Stimulated activated CD8-positive, alpha-beta memory T cell treated with anti-CD3 and anti-CD28 coated beads, Interleukin-12 subunit alpha, Interleukin-12 subunit beta, amount 100 ng/mL, for 4 hours (primary cell): ENCODE results near the gene FOSB.

Experiments used
- DNase-seq: peaks from one replicate; pipeline ENCODE4 v3.0.0-alpha.2; 2020; ENCODE audit warnings: low read depth

Gene FOSB

GRCh38 chr19:45484273-45484945 lies 16.6 kb downstream of the FOSB start:
- no peak for DNase-seq

GRCh38 chr19:45485305-45486077 lies 17.7 kb downstream of the FOSB start:
- DNase-seq, result peak; percentile 93

GRCh38 chr19:45488708-45489107 lies 20.9 kb downstream of the FOSB start:
- no peak for DNase-seq

- DNase-seq, result no peak
Observed at GRCh38 chr19:45489216-45489855, 21.5 kb downstream of the FOSB start.

- no peak for DNase-seq
Observed at GRCh38 chr19:45492137-45492626, 24.4 kb downstream of the FOSB start.

DNA sequence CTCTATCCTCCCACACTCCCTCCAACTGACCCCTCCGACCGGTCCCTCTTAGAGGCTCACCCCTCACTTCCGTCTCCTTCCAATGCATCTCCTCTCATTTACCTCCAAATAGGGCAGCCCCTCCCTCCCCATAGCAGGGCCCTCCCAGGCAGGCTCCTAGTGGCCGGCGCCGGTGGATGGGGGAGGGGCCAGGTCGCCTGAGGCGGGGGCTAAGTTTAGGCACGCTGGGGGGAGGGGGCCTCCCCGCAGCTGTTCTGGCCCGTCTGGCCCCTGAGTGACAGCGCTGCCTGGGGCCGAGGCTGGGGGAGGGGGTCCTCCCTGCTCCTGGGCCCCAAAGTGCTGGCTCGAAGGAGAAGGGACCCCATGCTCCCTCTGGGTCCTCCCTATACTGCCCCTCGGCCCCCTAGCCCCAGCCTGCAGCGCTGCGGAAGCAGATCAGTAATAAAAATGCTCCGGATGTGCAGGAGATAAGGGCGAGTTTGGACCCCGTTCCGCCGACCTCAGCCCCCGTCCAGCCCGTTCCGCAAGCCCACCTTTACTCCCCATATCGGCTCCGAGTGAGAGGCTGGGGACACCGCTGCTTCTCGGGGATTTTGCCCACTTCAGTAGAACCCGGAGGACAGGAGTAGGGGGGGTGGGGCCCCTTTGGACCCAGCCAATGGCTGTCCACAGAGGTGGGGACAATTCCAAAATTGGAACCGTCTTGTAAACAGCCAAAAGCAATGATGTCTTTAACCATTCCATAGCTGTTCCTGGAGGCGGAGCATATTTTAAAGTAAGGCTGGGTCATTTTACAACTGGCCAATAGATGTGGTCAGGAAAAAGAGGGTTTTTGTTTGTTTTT lies 25.1 kb downstream of the FOSB start:
- no peak for DNase-seq

DNA sequence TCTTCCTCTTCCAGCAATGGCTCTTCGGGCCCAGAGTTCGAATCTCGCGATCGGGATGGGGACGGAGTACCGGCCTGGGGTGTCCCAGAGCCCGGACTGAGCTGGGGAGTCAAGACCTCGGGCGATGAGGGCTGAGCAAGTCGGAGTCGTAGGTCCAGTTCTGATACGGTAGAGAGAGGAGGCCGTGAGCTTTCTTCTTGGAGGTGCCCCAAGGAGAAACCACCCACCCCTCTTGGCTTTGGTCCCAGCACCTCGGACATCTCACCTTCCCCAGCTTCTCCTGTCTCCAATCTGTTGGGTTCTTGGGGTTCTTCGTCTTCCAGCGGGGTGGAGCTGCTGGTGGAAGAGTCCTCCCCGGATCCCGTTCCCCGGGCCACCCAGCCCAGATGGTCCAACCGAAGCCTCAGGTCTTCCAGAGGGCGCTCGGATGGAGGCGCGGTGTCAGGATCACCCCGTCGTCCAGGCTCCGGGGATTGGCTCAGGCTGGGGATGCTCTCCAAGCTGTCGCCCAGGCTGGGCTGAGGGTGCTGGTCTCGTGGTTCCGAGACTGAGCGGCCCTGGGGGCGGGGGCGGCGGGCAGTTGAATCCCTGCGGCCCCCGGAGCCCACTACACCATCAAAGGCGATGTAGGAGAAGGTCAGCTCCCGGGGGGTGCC lies 26.6 kb downstream of the FOSB start:
- DNase-seq, result no peak

GRCh38 chr19:45495178-45495577 lies 27.4 kb downstream of the FOSB start:
- no peak for DNase-seq

- no peak for DNase-seq
Observed at GRCh38 chr19:45496349-45496953, 28.7 kb downstream of the FOSB start.

GRCh38 chr19:45497791-45498190 lies 30.0 kb downstream of the FOSB start:
- no peak for DNase-seq

GRCh38 chr19:45498411-45499195 lies 30.8 kb downstream of the FOSB start, which contains the start of gene PPM1N:
Gene PPM1N, plus strand, starts transcription at chr19:45498443. Its CDS starts 30 bp downstream, at chr19:45498473.
- DNase-seq, result peak; percentile 53

GRCh38 chr19:45499196-45500180 lies 31.7 kb downstream of the FOSB start:
- peak; percentile 55 for DNase-seq

- no peak for DNase-seq
Observed at GRCh38 chr19:45500918-45501729, 33.3 kb downstream of the FOSB start.

- no peak for DNase-seq
Observed at GRCh38 chr19:45501730-45502014, 33.9 kb downstream of the FOSB start.

GRCh38 chr19:45502111-45502510 lies 34.3 kb downstream of the FOSB start:
- no peak for DNase-seq

DNA sequence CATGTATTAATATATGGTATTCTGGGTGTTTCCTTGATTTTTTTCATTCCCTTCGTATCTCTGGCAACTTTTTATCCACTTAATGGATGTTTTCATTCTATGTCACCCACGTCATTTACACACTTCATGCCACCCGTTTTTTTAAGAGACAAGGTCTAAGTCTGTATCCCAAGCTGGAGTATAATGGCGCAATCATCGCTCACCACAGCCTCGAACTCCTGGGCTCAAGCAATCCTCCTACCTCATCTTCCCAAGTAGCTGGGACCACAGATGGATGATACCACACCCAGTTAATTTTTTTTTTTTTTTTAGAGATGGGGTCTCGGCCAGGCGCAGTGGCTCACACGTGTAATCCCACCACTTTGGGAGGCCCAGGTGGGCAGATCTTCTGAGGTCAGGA lies 36.1 kb downstream of the FOSB start:
- DNase-seq, result no peak

DNA sequence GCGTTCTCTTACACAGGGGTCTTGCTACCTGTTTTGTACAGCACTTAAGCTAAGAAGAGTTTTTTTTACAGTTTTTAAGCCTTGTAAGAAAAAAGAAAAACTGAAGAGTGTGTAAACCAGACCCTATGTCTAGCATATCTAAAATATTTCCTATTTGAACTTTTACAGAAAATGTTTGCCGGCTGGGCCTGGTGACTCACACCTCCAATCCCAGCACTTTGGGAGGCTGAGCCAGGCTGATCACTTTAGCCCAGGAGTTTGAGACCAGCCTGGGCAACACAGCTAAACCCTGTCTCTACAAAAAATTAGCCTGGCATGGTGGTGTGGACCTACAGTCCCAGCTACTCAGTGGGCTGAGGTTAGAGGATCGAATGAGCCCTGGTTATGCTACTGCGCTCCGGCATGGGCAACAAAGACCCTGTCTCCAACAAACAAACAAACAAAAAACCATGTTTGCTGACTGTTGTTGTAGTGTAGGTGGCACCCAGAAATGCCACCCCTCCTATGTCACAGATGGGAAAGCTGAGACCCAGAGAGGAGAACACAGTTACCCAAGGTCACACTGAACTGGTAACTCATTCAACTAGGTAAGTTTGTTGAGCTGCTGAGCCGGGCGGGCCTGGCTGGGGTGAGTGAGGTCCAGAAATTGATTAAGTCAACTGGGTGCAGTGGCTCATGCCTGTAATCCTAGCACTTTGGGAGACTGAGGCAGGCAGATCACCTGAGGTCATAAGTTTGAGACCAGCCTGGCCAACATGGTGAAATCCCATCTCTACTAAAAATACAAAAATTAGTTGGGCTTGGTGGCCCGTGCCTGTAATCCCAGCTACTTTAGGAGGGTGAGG lies 37.6 kb downstream of the FOSB start:
- no peak for DNase-seq

DNA sequence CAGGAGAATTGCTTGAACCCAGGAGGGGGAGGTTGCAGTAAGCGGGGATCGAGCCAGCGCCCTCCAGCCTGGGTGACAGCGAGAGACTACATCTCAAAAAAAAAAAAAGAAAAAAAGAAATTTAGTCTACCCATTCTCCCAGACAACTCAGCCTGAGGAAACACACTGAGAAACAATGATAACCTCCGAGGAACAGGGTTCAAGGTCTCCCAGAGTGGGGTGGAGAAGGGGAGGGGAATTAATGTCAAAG lies 38.1 kb downstream of the FOSB start:
- no peak for DNase-seq
